ENCODE results near the gene NCOA1.

Gene NCOA1

GRCh38 chr2:24538720-24539119 lies 47.7 kb downstream of the NCOA1 start:
- DNase-seq (ENCODE audit: low read depth): no peak
- TF ChIP-seq CTCF (conservative IDR thresholded peaks at IDR 0.05; ENCODE audit: low read depth, low read length): no peak
- H3K4me3 ChIP-seq (ENCODE audit: low read depth, low read length): no peak overlapping the region

GRCh38 chr2:24539258-24539657 lies 48.2 kb downstream of the NCOA1 start:
- H3K4me3 ChIP-seq (ENCODE audit: low read depth, low read length): no peak overlapping the region
- no peak for TF ChIP-seq CTCF (conservative IDR thresholded peaks at IDR 0.05; ENCODE audit: low read depth, low read length)
- DNase-seq (ENCODE audit: low read depth): no peak

GRCh38 chr2:24540011-24540477 lies 49.0 kb downstream of the NCOA1 start:
- peak; percentile 3 for DNase-seq (ENCODE audit: low read depth)
- no peak overlapping the region for H3K4me3 ChIP-seq (ENCODE audit: low read depth, low read length)
- TF ChIP-seq CTCF (conservative IDR thresholded peaks at IDR 0.05; ENCODE audit: low read depth, low read length): no peak

- no peak for DNase-seq (ENCODE audit: low read depth)
- no peak for TF ChIP-seq CTCF (conservative IDR thresholded peaks at IDR 0.05; ENCODE audit: low read depth, low read length)
- no peak overlapping the region for H3K4me3 ChIP-seq (ENCODE audit: low read depth, low read length)
Observed at GRCh38 chr2:24541621-24542020, 50.6 kb downstream of the NCOA1 start.

- TF ChIP-seq CTCF (conservative IDR thresholded peaks at IDR 0.05; ENCODE audit: low read depth, low read length): no peak
- H3K4me3 ChIP-seq (ENCODE audit: low read depth, low read length): no peak overlapping the region
- no peak for DNase-seq (ENCODE audit: low read depth)
Observed at GRCh38 chr2:24542269-24542872, 51.3 kb downstream of the NCOA1 start.

- TF ChIP-seq CTCF (conservative IDR thresholded peaks at IDR 0.05; ENCODE audit: low read depth, low read length): peak; percentile 18
- DNase-seq (ENCODE audit: low read depth): no peak
- no peak overlapping the region for H3K4me3 ChIP-seq (ENCODE audit: low read depth, low read length)
Observed at GRCh38 chr2:24543252-24543651, 52.2 kb downstream of the NCOA1 start.

GRCh38 chr2:24544456-24545115 lies 53.5 kb downstream of the NCOA1 start:
- no peak overlapping the region for H3K4me3 ChIP-seq (ENCODE audit: low read depth, low read length)
- no peak for DNase-seq (ENCODE audit: low read depth)
- TF ChIP-seq CTCF (conservative IDR thresholded peaks at IDR 0.05; ENCODE audit: low read depth, low read length): no peak
